CD14-positive monocyte (primary cell): ENCODE results near the gene KIZ. TPM values are rescaled to one million over a fixed set of nuclear protein-coding genes. Genes with fewer than 3 reads are reported as not detected.

ENCODE experiments used
- DNase-seq, 3 donors: peaks; one replicate each; pipeline ENCODE4 v3.0.0-alpha.2; 2011 to 2022
- H2AFZ ChIP-seq: 2 replicates; pipeline ENCODE4 v1.6.0; 2012; ENCODE audit warnings: mild to moderate bottlenecking, low read depth, low read length, inconsistent platforms; ENCODE audit not compliant: insufficient read depth, poor library complexity, severe bottlenecking
- H3K27ac ChIP-seq, 2 donors: 1 replicate in 1 of 2; 2 replicates in 1 of 2; pipeline ENCODE4 v1.5.1; 2012 to 2013; ENCODE audit warnings: low read length in 2 of 2, control low read depth in 1 of 2, inconsistent platforms in 1 of 2, low read depth in 1 of 2, mild to moderate bottlenecking in 1 of 2
- H3K27me3 ChIP-seq, 2 donors: one replicate each; pipeline versions ENCODE4 v1.6.0 to v1.6.1; 2011 to 2013; ENCODE audit warnings: low read length in 2 of 2; ENCODE audit not compliant: control insufficient read depth in 2 of 2, insufficient read depth in 2 of 2
- H3K36me3 ChIP-seq, 2 donors: replicated peaks in 1 of 2; 1 replicate in 1 of 2; 2 replicates in 1 of 2; pipeline versions ENCODE4 v1.5.1 to v1.6.1; 2012 to 2013; ENCODE audit warnings: low read length in 2 of 2, control low read depth in 1 of 2, inconsistent platforms in 1 of 2, mild to moderate bottlenecking in 1 of 2; ENCODE audit not compliant: insufficient read depth in 2 of 2, control insufficient read depth in 1 of 2
- H3K4me1 ChIP-seq, 2 donors: 1 replicate in 1 of 2; 2 replicates in 1 of 2; pipeline versions ENCODE4 v1.5.1 to v1.6.1; 2012 to 2013; ENCODE audit warnings: low read length in 2 of 2, control low read depth in 1 of 2, inconsistent platforms in 1 of 2, mild to moderate bottlenecking in 1 of 2, moderate library complexity in 1 of 2; ENCODE audit not compliant: insufficient read depth in 2 of 2, control insufficient read depth in 1 of 2
- H3K4me2 ChIP-seq: replicated peaks from 2 replicates; pipeline ENCODE3; 2012; ENCODE audit warnings: low read length, moderate library complexity, mild to moderate bottlenecking; ENCODE audit not compliant: poor library complexity, severe bottlenecking; ENCODE audit errors: extremely low read depth
- H3K4me3 ChIP-seq, 3 experiments: fragments of 200-600 bp in 1 of 3; sonication (generic) in 1 of 3; replicated peaks in 1 of 3; 1 replicate in 2 of 3; 2 replicates in 1 of 3; pipeline ENCODE4 v1.5.1; 2011 to 2013; ENCODE audit warnings: low read length in 3 of 3, mild to moderate bottlenecking in 3 of 3, control low read depth in 2 of 3, low read depth in 2 of 3, inconsistent platforms in 1 of 3, moderate library complexity in 1 of 3
- H3K79me2 ChIP-seq: 2 replicates; pipeline ENCODE4 v1.6.0; 2012; ENCODE audit warnings: mild to moderate bottlenecking, control low read depth, inconsistent platforms, low read length, moderate library complexity; ENCODE audit not compliant: insufficient read depth
- H3K9ac ChIP-seq: 2 replicates; pipeline ENCODE4 v1.6.0; 2017; ENCODE audit warnings: low read length, mild to moderate bottlenecking; ENCODE audit not compliant: insufficient read depth, poor library complexity, severe bottlenecking
- H3K9me3 ChIP-seq, 2 donors: replicated peaks in 1 of 2; 1 replicate in 1 of 2; 2 replicates in 1 of 2; pipeline versions ENCODE4 v1.5.1 to v1.6.1; 2012 to 2013; ENCODE audit warnings: low read length in 2 of 2, control low read depth in 1 of 2; ENCODE audit not compliant: control insufficient read depth in 1 of 2, insufficient read depth in 1 of 2
- H4K20me1 ChIP-seq: 2 replicates; pipeline ENCODE4 v1.6.0; 2012; ENCODE audit warnings: mild to moderate bottlenecking, low read length, control low read depth, moderate library complexity; ENCODE audit not compliant: insufficient read depth
- H3K27ac Mint-ChIP-seq, 7 donors: one replicate each; pipeline ENCODE4 v1.8.0; 2020; ENCODE audit warnings: mild to moderate bottlenecking in 7 of 7, mixed read lengths in 7 of 7, moderate library complexity in 6 of 7, inconsistent platforms in 2 of 7
- H3K27me3 Mint-ChIP-seq, 3 donors: one replicate each; pipeline ENCODE4 v1.8.0; 2021 to 2022; ENCODE audit warnings: low read depth in 3 of 3, mild to moderate bottlenecking in 3 of 3, mixed read lengths in 3 of 3, moderate library complexity in 3 of 3, inconsistent platforms in 1 of 3
- H3K36me3 Mint-ChIP-seq, 2 donors: one replicate each; pipeline ENCODE4 v1.8.0; 2020; ENCODE audit warnings: mixed read lengths in 2 of 2, inconsistent platforms in 1 of 2, mild to moderate bottlenecking in 1 of 2
- H3K4me1 Mint-ChIP-seq: one replicate; pipeline ENCODE4 v1.8.0; 2020; ENCODE audit warnings: mild to moderate bottlenecking, mixed read lengths
- H3K4me3 Mint-ChIP-seq, 2 donors: one replicate each; pipeline ENCODE4 v1.8.0; 2020; ENCODE audit warnings: mild to moderate bottlenecking in 2 of 2, mixed read lengths in 2 of 2, moderate library complexity in 1 of 2
- H3K9me3 Mint-ChIP-seq, 7 donors: one replicate each; pipeline ENCODE4 v1.8.0; 2020 to 2022; ENCODE audit warnings: mixed read lengths in 7 of 7, mild to moderate bottlenecking in 6 of 7, moderate library complexity in 6 of 7, inconsistent platforms in 2 of 7
- WGBS: methylation state at CpG from one replicate; pipeline ENCODE4 v1.1.5; 2013; ENCODE audit warnings: missing lambda C conversion rate; ENCODE audit not compliant: insufficient coverage; 5-methylcytosine and 5-hydroxymethylcytosine counted together
- intact Hi-C, 2 donors: fragments of 100-400 bp; cut with micrococcal nuclease; formaldehyde crosslinking; loops; one replicate each; pipeline versions ENCODE4 v1.15.0 to v1.15.1; 2023
- polyA plus RNA-seq, 3 donors: library from polyadenylated mRNA; depleted of rRNA in 1 of 3; unstranded in 2 of 3; stranded (reverse) in 1 of 3; fragments of 300-500 nt in 2 of 3; fragments of >200 nt in 1 of 3; fragmentation: Illumina TruSeq in 2 of 3; gene quantifications; 1 replicate in 2 of 3; 2 replicates in 1 of 3; pipeline ENCODE4 v1.2.3, GENCODE V29; 2012 to 2021
- TF ChIP-seq, protein P1 (sequence below): fragments of 200-600 bp; IDR thresholded peaks from one replicate; pipeline ENCODE4 v1.8.0; 2022; ENCODE audit warnings: antibody characterized with exemption, mild to moderate bottlenecking

Gene KIZ
- polyA plus RNA-seq, 3 donors: 7.2 to 13.2 (median 10.2) TPM

- H3K4me1 Mint-ChIP-seq: peaks cover 6% of the 10 kb centered on the region
- peak overlapping the region in 1 of 7 donors; percentile 16 for H3K27ac Mint-ChIP-seq
- Histone ChIP-seq H3K9me3 (no peaks in the 10 kb centered on the region), H3K79me2 (no peaks in the 10 kb centered on the region), H4K20me1 (no peaks in the 10 kb centered on the region), H3K4me3 (no peak overlapping the region), H3K4me2 (no peak overlapping the region), H3K9ac (no peak overlapping the region), H3K27ac (no peak overlapping the region), H2AFZ (no peak overlapping the region), H3K36me3 (no peaks in the 10 kb centered on the region), H3K4me1 (peaks cover 0 to 4% of the 10 kb centered on the region in 2 donors), H3K27me3 (no peaks in the 10 kb centered on the region)
- WGBS: 89% methylated on average over 3 of the region's 6 CpGs
- peaks cover 0 to 9% (median 4%) of the 10 kb centered on the region in 3 donors for H3K27me3 Mint-ChIP-seq
- DNase-seq: no peak
- intact Hi-C loops: loop anchor here in 1 of 2 donors (5.0 to 10.0 kb wide), 2 partner anchors 333 to 374 kb away; no protein-coding TSS in a partner anchor
- peaks cover 1 to 12% of the 10 kb centered on the region in 2 donors for H3K36me3 Mint-ChIP-seq
- H3K9me3 Mint-ChIP-seq: peaks cover 0 to 2% (median 0%) of the 10 kb centered on the region in 7 donors
- TF ChIP-seq, protein P1, sequence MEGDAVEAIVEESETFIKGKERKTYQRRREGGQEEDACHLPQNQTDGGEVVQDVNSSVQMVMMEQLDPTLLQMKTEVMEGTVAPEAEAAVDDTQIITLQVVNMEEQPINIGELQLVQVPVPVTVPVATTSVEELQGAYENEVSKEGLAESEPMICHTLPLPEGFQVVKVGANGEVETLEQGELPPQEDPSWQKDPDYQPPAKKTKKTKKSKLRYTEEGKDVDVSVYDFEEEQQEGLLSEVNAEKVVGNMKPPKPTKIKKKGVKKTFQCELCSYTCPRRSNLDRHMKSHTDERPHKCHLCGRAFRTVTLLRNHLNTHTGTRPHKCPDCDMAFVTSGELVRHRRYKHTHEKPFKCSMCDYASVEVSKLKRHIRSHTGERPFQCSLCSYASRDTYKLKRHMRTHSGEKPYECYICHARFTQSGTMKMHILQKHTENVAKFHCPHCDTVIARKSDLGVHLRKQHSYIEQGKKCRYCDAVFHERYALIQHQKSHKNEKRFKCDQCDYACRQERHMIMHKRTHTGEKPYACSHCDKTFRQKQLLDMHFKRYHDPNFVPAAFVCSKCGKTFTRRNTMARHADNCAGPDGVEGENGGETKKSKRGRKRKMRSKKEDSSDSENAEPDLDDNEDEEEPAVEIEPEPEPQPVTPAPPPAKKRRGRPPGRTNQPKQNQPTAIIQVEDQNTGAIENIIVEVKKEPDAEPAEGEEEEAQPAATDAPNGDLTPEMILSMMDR: no peak
- H3K4me3 Mint-ChIP-seq: no peak overlapping the region
These were observed 113.1 kb downstream of the KIZ start for GRCh38 chr20:21238818-21239536.

- no peaks in the 10 kb centered on the region for H3K36me3 ChIP-seq
- H4K20me1 ChIP-seq: no peaks in the 10 kb centered on the region
- no peak overlapping the region for H2AFZ ChIP-seq
- no peak overlapping the region for H3K27ac ChIP-seq
- H3K9ac ChIP-seq: no peak overlapping the region
- Mint-ChIP-seq H3K27ac (no peak overlapping the region), H3K36me3 (peaks cover 8 to 10% of the 10 kb centered on the region in 2 donors), H3K27me3 (peaks cover 0 to 9% (median 4%) of the 10 kb centered on the region in 3 donors), H3K4me1 (peaks cover 6% of the 10 kb centered on the region), H3K9me3 (peaks cover 0 to 2% (median 0%) of the 10 kb centered on the region in 7 donors), H3K4me3 (no peak overlapping the region)
- H3K4me3 ChIP-seq: no peak overlapping the region
- no peaks in the 10 kb centered on the region for H3K27me3 ChIP-seq
- H3K79me2 ChIP-seq: no peaks in the 10 kb centered on the region
- 100% methylated on average over 2 of the region's 9 CpGs for WGBS
- no peak for DNase-seq
- H3K4me1 ChIP-seq: peaks cover 0 to 4% of the 10 kb centered on the region in 2 donors
- TF ChIP-seq, protein P1: no peak
- no peak overlapping the region for H3K4me2 ChIP-seq
- intact Hi-C loops: no loop called here
- H3K9me3 ChIP-seq: no peaks in the 10 kb centered on the region
These were observed 114.5 kb downstream of the KIZ start for GRCh38 chr20:21240394-21240793.
